SK-N-SH (cell line): Measurements from ENCODE around the gene NDUFS6. TPM values are rescaled to one million over a fixed set of nuclear protein-coding genes. Genes with fewer than 3 reads are reported as not detected.

ENCODE experiments used
- CTCF ChIA-PET: fragments of 300-600, 350-600 bp; formaldehyde crosslinking; extraction: SDS; loops from one replicate; lab custom pipeline; 2021; lab: Yijun Ruan, JAX
- POLR2A ChIA-PET: fragments of 350-600 bp; sonication (Branson Sonifier 250); formaldehyde crosslinking; extraction: SDS; loops from one replicate; lab custom pipeline; 2020; ENCODE audit warnings: antibody characterized with exemption, inconsistent platforms; lab: Yijun Ruan, JAX
- DNase-seq: peaks from one replicate; pipeline ENCODE4 v3.0.0; 2012
- H2AFZ ChIP-seq: fragments of 200-600 bp; sonication (generic); 2 replicates; pipeline ENCODE4 v1.8.1; 2016; ENCODE audit warnings: antibody characterized with exemption, mild to moderate bottlenecking, low read depth
- H3F3A ChIP-seq: fragments of 200-600 bp; sonication (generic); replicated peaks from 2 replicates; pipeline ENCODE3; 2016; ENCODE audit warnings: antibody characterized with exemption, mild to moderate bottlenecking; ENCODE audit not compliant: insufficient read depth
- H3K27ac ChIP-seq, 2 experiments: fragments of 200-500 bp in 1 of 2; fragments of 200-600 bp in 1 of 2; sonication (Bioruptor generic) in 1 of 2; sonication (generic), shearing (Covaris generic) in 1 of 2; 2 replicates each; pipeline versions ENCODE4 v1.5.1 to v1.6.1; 2014 to 2016; ENCODE audit warnings: low read depth in 2 of 2, inconsistent platforms in 1 of 2, low read length in 1 of 2, mild to moderate bottlenecking in 1 of 2, mixed read lengths in 1 of 2
- H3K27me3 ChIP-seq: fragments of 200-600 bp; sonication (generic), shearing (Covaris generic); 2 replicates; pipeline ENCODE4 v1.6.1; 2016; ENCODE audit warnings: mixed run types; ENCODE audit not compliant: insufficient read depth
- H3K36me3 ChIP-seq, 2 experiments: fragments of 200-500 bp in 1 of 2; fragments of 200-600 bp in 1 of 2; sonication (Bioruptor generic) in 1 of 2; sonication (generic) in 1 of 2; replicated peaks in 1 of 2; 2 replicates each; pipeline versions ENCODE3 to v1.5.1; 2014 to 2016; ENCODE audit warnings: low read length in 1 of 2, mild to moderate bottlenecking in 1 of 2; ENCODE audit not compliant: insufficient read depth in 2 of 2, control insufficient read depth in 1 of 2
- H3K4me1 ChIP-seq, 2 experiments: fragments of 200-500 bp in 1 of 2; fragments of 200-600 bp in 1 of 2; sonication (Bioruptor generic) in 1 of 2; sonication (generic), shearing (Covaris generic) in 1 of 2; 2 replicates each; pipeline versions ENCODE4 v1.5.1 to v1.6.1; 2014 to 2016; ENCODE audit warnings: low read depth in 1 of 2, low read length in 1 of 2, mixed run types in 1 of 2; ENCODE audit not compliant: insufficient read depth in 2 of 2, control insufficient read depth in 1 of 2
- H3K4me2 ChIP-seq: fragments of 200-600 bp; sonication (generic), shearing (Covaris generic); 2 replicates; pipeline ENCODE4 v1.6.1; 2017; ENCODE audit warnings: mixed run types
- H3K4me3 ChIP-seq, 2 experiments: fragments of 200-500 bp in 1 of 2; fragments of 200-600 bp in 1 of 2; sonication (Bioruptor generic) in 1 of 2; sonication (generic), shearing (Covaris generic) in 1 of 2; 2 replicates each; pipeline versions ENCODE4 v1.5.1 to v1.8.1; 2014 to 2016; ENCODE audit warnings: low read depth in 2 of 2, inconsistent platforms in 1 of 2, low read length in 1 of 2, mild to moderate bottlenecking in 1 of 2, mixed read lengths in 1 of 2, moderate library complexity in 1 of 2
- H3K79me2 ChIP-seq: fragments of 200-600 bp; sonication (generic); 2 replicates; pipeline ENCODE4 v1.8.1; 2017; ENCODE audit warnings: mild to moderate bottlenecking; ENCODE audit not compliant: insufficient read depth
- H3K9ac ChIP-seq: fragments of 200-600 bp; sonication (generic); 2 replicates; pipeline ENCODE4 v1.6.1; 2017; ENCODE audit warnings: mixed run types
- H3K9me2 ChIP-seq: fragments of 200-600 bp; sonication (generic); 2 replicates; pipeline ENCODE4 v1.6.1; 2017; ENCODE audit warnings: mixed run types
- H3K9me3 ChIP-seq: fragments of 200-600 bp; sonication (generic); 2 replicates; pipeline ENCODE4 v1.6.1; 2017; ENCODE audit warnings: mixed run types, mild to moderate bottlenecking, moderate library complexity
- H4K20me1 ChIP-seq: fragments of 200-600 bp; sonication (generic); 2 replicates; pipeline ENCODE4 v1.6.1; 2017; ENCODE audit warnings: mild to moderate bottlenecking, mixed run types; ENCODE audit not compliant: insufficient read depth
- MEF2A ChIP-seq: IDR thresholded peaks from 2 replicates; pipeline ENCODE4 v1.4.0; 2012; ENCODE audit warnings: low read depth, borderline replicate concordance
- NRF1 ChIP-seq: IDR thresholded peaks from 2 replicates; pipeline ENCODE4 v1.6.1; 2012; ENCODE audit warnings: low read depth, mild to moderate bottlenecking, low read length
- PBX3 ChIP-seq: IDR thresholded peaks from 2 replicates; pipeline ENCODE4; 2012
- POLR2AphosphoS5 ChIP-seq: IDR thresholded peaks from 2 replicates; pipeline ENCODE4 v1.6.1; 2012; ENCODE audit warnings: low read depth, low read length
- RFX5 ChIP-seq: IDR thresholded peaks from 2 replicates; pipeline ENCODE4 v1.6.1; 2012; ENCODE audit warnings: mild to moderate bottlenecking, improper control_type of control experiment, low read length
- RXRA ChIP-seq: IDR thresholded peaks from 2 replicates; pipeline ENCODE4 v1.4.0; 2012; ENCODE audit warnings: low read depth, mild to moderate bottlenecking, borderline replicate concordance
- SIN3A ChIP-seq: IDR thresholded peaks from 2 replicates; pipeline ENCODE4 v1.6.1; 2012; ENCODE audit warnings: low read depth, mild to moderate bottlenecking, low read length, moderate library complexity, borderline replicate concordance
- TCF12 ChIP-seq: IDR thresholded peaks from 2 replicates; pipeline ENCODE4 v1.4.0; 2012
- WGBS: methylation state at CpG from one replicate; pipeline ENCODE4 v1.1.6; 2017; ENCODE audit warnings: low lambda C conversion rate; 5-methylcytosine and 5-hydroxymethylcytosine counted together
- polyA plus RNA-seq, 3 experiments: library from polyadenylated mRNA; depleted of rRNA; stranded (reverse); fragments of >200 nt; gene quantifications; 2 replicates each; pipeline ENCODE4 v1.2.3, GENCODE V29; 2012
- TF ChIP-seq, protein P1 (sequence below): IDR thresholded peaks from 2 replicates; pipeline ENCODE4 v1.6.1; 2012; ENCODE audit warnings: mild to moderate bottlenecking, low read depth, low read length, moderate library complexity

NDUFS6 gene
- polyA plus RNA-seq, 1 of the 3 experiments (the other 2 are of a cell fraction) = 316 TPM

- peak; percentile 40 for DNase-seq
- WGBS = 23% methylated on average over 7 of the region's 7 CpGs
- Histone ChIP-seq H3K4me3 (peak overlapping the region; percentile 93 to 99), H2AFZ (peak overlapping the region; percentile 97; the same call in 1 of the 2 replicates), H3K9ac (peak overlapping the region; percentile 84), H3K9me3 (no peaks in the 10 kb centered on the region), H3K4me1 (peaks cover 0 to 27% of the 10 kb centered on the region in 2 experiments; a peak in 1 of 4 replicates), H3K9me2 (no peaks in the 10 kb centered on the region), H3F3A (no peaks in the 10 kb centered on the region), H3K27ac (no peak overlapping the region; a peak in 1 of 4 replicates), H3K27me3 (no peaks in the 10 kb centered on the region), H3K4me2 (peak overlapping the region; percentile 88), H3K79me2 (peaks cover 58% of the 10 kb centered on the region), H4K20me1 (no peaks in the 10 kb centered on the region), H3K36me3 (peaks cover 53% of the 10 kb centered on the region in 2 experiments)
- no peak for TF ChIP-seq NRF1
- TF ChIP-seq PBX3 = no peak
- TF ChIP-seq RFX5 = no peak
- TF ChIP-seq, protein P1, sequence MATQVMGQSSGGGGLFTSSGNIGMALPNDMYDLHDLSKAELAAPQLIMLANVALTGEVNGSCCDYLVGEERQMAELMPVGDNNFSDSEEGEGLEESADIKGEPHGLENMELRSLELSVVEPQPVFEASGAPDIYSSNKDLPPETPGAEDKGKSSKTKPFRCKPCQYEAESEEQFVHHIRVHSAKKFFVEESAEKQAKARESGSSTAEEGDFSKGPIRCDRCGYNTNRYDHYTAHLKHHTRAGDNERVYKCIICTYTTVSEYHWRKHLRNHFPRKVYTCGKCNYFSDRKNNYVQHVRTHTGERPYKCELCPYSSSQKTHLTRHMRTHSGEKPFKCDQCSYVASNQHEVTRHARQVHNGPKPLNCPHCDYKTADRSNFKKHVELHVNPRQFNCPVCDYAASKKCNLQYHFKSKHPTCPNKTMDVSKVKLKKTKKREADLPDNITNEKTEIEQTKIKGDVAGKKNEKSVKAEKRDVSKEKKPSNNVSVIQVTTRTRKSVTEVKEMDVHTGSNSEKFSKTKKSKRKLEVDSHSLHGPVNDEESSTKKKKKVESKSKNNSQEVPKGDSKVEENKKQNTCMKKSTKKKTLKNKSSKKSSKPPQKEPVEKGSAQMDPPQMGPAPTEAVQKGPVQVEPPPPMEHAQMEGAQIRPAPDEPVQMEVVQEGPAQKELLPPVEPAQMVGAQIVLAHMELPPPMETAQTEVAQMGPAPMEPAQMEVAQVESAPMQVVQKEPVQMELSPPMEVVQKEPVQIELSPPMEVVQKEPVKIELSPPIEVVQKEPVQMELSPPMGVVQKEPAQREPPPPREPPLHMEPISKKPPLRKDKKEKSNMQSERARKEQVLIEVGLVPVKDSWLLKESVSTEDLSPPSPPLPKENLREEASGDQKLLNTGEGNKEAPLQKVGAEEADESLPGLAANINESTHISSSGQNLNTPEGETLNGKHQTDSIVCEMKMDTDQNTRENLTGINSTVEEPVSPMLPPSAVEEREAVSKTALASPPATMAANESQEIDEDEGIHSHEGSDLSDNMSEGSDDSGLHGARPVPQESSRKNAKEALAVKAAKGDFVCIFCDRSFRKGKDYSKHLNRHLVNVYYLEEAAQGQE = no peak
- no peak for TF ChIP-seq SIN3A
- TF ChIP-seq MEF2A = no peak
- no peak for TF ChIP-seq POLR2AphosphoS5
- ChIA-PET CTCF (interaction anchor here (0.6 to 1.9 kb wide), 2 partner anchors 157 to 1132 kb away, joined by 3 to 5 read pairs; no protein-coding TSS in a partner anchor), POLR2A (no interaction called here)
Observed at GRCh38 chr5:1801967-1802295, 724 bp downstream of the NDUFS6 start.

DNA sequence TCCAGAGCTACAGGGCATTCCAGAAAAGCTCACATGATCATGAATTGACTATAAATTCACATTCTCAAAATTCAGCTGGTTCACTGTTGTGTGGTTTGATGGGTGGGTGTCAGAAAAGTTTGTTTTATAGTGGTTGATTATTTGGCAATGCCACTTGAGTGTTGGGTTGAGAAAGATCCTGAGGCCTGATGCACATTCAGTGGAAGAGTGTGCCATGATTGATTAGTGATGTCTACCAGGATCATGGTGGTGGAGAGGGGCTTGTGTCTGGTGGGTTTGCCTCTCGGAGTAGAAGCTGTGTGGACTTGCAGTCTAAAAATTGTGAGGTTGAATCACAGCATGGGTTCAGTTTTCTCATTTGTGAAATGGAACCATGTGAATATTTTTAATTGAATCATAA lies 2.0 kb downstream of the NDUFS6 start:
- POLR2A ChIA-PET = no interaction called here
- CTCF ChIA-PET = interaction anchor here (1.9 kb wide), 1 partner anchor 158 kb away, joined by 5 read pairs; no protein-coding TSS in a partner anchor

More for the DNA sequence above, 2.0 kb downstream of the NDUFS6 start:
- no peak for DNase-seq
- Histone ChIP-seq H3F3A (no peaks in the 10 kb centered on the region), H3K9me3 (no peaks in the 10 kb centered on the region), H3K4me1 (peaks cover 0 to 18% of the 10 kb centered on the region in 2 experiments; a peak in 1 of 4 replicates), H3K27ac (no peak overlapping the region), H3K9me2 (no peaks in the 10 kb centered on the region), H3K9ac (no peak overlapping the region), H2AFZ (no peak overlapping the region), H3K36me3 (peaks cover 47 to 53% of the 10 kb centered on the region in 2 experiments), H3K27me3 (no peaks in the 10 kb centered on the region), H4K20me1 (no peaks in the 10 kb centered on the region; the same call in 1 of the 2 replicates), H3K4me3 (no peak overlapping the region), H3K79me2 (peaks cover 57% of the 10 kb centered on the region), H3K4me2 (no peak overlapping the region)
- no peak for TF ChIP-seq POLR2AphosphoS5
- no peak for TF ChIP-seq TCF12
- no peak for TF ChIP-seq RXRA
- no peak for TF ChIP-seq MEF2A
- WGBS = 92% methylated on average over 1 of the region's 1 CpG
